Erythroblast (primary cell): ENCODE data around the gene PHLDA2.

Source experiments
- GATA1 ChIP-seq: IDR thresholded peaks from 2 replicates; pipeline ENCODE4 v1.6.1; 2011; ENCODE audit warnings: low read depth, mild to moderate bottlenecking, control low read depth, low read length, moderate library complexity
- POLR2A ChIP-seq: IDR thresholded peaks from 2 replicates; pipeline ENCODE4 v1.6.1; 2011; ENCODE audit warnings: mild to moderate bottlenecking, low read length

GRCh38 chr11:2934021-2934550 is 4.9 kb upstream of the PHLDA2 start:
- TF ChIP-seq POLR2A (no peak), GATA1 (no peak)
